ENCODE data around the gene CFAP73. TPM values are rescaled to one million over a fixed set of nuclear protein-coding genes. Genes with fewer than 3 reads are reported as not detected.

CFAP73 gene
- total RNA-seq, 1 experiment from 2014 or later: 0.34 TPM

DNA sequence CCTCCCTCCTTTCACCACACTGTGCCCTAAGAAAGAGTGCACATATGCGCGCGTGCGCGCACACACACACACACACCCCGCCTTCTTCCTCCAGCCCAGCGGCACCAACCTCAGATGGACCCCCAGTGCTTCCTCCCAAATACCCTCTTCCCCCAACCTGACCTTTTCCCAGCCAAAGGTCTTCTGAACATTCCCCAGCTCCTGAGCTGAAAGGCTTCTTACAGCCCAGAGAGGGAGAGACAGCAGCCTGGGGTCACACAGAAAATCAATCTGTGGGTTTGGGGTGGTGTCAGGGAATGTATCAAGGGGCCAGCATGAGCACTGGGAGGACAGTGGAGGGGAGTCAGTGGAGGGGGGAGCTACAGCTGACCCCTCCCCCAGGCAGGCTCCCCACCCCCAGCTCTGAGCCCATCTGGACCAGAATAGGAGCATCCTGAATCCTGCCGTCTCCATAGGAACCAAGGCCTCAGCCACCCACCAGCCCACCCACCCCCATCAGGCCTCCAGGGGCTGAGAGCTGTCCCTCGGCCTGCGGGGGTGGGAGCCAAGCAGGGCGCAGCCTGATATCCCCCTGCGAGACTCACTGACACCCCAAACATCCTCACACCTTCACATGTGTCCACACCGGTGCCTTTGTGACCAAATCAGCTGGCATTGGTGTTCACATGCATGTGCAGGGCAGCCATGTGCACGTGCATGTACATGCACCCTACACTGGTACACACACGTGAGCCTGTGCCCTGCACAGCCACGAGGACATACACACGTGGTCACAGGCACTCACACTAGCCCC is 19.7 kb upstream of the CFAP73 start:
- RAD21 ChIA-PET (ENCODE audit: low non-redundant PET in 1 of 2, low total read pairs in 2 of 2, uncharacterized antibody in 2 of 2, unreplicated experiment in 2 of 2): no interaction called here
- H3K4me2 ChIP-seq (ENCODE audit: low read length): no peak overlapping the region
- CTCF ChIA-PET: interaction anchor here (0.7 kb wide), 1 partner anchor 8 kb away, joined by 3 read pairs; no protein-coding TSS in a partner anchor
- H3K27ac ChIP-seq (ENCODE audit: low read depth, low read length): no peak overlapping the region; the same call in 1 of the 2 replicates
- no peaks in the 10 kb centered on the region for H3K36me3 ChIP-seq (ENCODE audit: control insufficient read depth in 1 of 2, insufficient read depth in 2 of 2, low read length in 2 of 2)
- no peaks in the 10 kb centered on the region for H3K9me3 ChIP-seq (ENCODE audit: control insufficient read depth in 1 of 2, insufficient read depth in 1 of 2, low read depth in 1 of 2, low read length in 2 of 2)
- no peak overlapping the region for H2AFZ ChIP-seq (ENCODE audit: low read depth, low read length, poor library complexity, severe bottlenecking)
- H3K9me2 ChIP-seq (ENCODE audit: insufficient read depth): no peaks in the 10 kb centered on the region
- ATAC-seq (no peak), DNase-seq (ENCODE audit: low read depth, low spot score) (no peak)
- no TSS peak for BruUV-seq (replicated peaks)
- intact Hi-C loops (cut with micrococcal nuclease): no loop called here
- peaks cover 8 to 11% of the 10 kb centered on the region in 2 experiments for H3K4me1 ChIP-seq (ENCODE audit: control insufficient read depth in 1 of 2, insufficient read depth in 2 of 2, low read length in 2 of 2)
- H3K9ac ChIP-seq (ENCODE audit: low read length): no peak overlapping the region
- TF ChIP-seq ZNF274 (IDR thresholded peaks at IDR 0.05; ENCODE audit: low read depth, low read length) (no peak), POLR2A (IDR thresholded peaks at IDR 0.05; ENCODE audit: borderline replicate concordance, extremely low read depth, insufficient read depth, insufficient read length) (no peak), EZH2phosphoT487 (IDR thresholded peaks at IDR 0.05; ENCODE audit: borderline replicate concordance) (no peak)
- TF ChIP-seq, protein P1, sequence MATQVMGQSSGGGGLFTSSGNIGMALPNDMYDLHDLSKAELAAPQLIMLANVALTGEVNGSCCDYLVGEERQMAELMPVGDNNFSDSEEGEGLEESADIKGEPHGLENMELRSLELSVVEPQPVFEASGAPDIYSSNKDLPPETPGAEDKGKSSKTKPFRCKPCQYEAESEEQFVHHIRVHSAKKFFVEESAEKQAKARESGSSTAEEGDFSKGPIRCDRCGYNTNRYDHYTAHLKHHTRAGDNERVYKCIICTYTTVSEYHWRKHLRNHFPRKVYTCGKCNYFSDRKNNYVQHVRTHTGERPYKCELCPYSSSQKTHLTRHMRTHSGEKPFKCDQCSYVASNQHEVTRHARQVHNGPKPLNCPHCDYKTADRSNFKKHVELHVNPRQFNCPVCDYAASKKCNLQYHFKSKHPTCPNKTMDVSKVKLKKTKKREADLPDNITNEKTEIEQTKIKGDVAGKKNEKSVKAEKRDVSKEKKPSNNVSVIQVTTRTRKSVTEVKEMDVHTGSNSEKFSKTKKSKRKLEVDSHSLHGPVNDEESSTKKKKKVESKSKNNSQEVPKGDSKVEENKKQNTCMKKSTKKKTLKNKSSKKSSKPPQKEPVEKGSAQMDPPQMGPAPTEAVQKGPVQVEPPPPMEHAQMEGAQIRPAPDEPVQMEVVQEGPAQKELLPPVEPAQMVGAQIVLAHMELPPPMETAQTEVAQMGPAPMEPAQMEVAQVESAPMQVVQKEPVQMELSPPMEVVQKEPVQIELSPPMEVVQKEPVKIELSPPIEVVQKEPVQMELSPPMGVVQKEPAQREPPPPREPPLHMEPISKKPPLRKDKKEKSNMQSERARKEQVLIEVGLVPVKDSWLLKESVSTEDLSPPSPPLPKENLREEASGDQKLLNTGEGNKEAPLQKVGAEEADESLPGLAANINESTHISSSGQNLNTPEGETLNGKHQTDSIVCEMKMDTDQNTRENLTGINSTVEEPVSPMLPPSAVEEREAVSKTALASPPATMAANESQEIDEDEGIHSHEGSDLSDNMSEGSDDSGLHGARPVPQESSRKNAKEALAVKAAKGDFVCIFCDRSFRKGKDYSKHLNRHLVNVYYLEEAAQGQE (IDR thresholded peaks at IDR 0.05; ENCODE audit: low read depth): no peak
- no peaks in the 10 kb centered on the region for H4K20me1 ChIP-seq (ENCODE audit: insufficient read depth)
- no peaks in the 10 kb centered on the region for H3K27me3 ChIP-seq (ENCODE audit: insufficient read depth, low read length)
- POLR2A ChIA-PET: interaction anchor here (0.6 kb wide), 1 partner anchor 106 kb away, joined by 3 read pairs; no protein-coding TSS in a partner anchor
- peaks cover 12% of the 10 kb centered on the region; the same call in 1 of the 2 replicates for H3K79me2 ChIP-seq (ENCODE audit: insufficient read depth, low read length)
- no peak overlapping the region for H3K4me3 ChIP-seq (replicated peaks in 1 of 2; ENCODE audit: low read depth in 1 of 2, low read length in 2 of 2)

Measured in HCT116 (cell line).